ENCODE results near the gene CLEC4E.

Gene CLEC4E

GRCh38 chr12:8549381-8549780 lies 8.7 kb upstream of the CLEC4E start:
- TF ChIP-seq CTCF (IDR thresholded peaks at IDR 0.05), result no peak

GRCh38 chr12:8548192-8548591 lies 7.5 kb upstream of the CLEC4E start:
- no peak for TF ChIP-seq CTCF (IDR thresholded peaks at IDR 0.05)

- TF ChIP-seq CTCF (IDR thresholded peaks at IDR 0.05), result no peak
These were observed 6.9 kb upstream of the CLEC4E start for GRCh38 chr12:8547645-8548044.

GRCh38 chr12:8546591-8546990 lies 5.9 kb upstream of the CLEC4E start:
- no peak for TF ChIP-seq CTCF (IDR thresholded peaks at IDR 0.05)

- TF ChIP-seq CTCF (IDR thresholded peaks at IDR 0.05), result peak; percentile 89
These were observed 3.6 kb upstream of the CLEC4E start for GRCh38 chr12:8544295-8544694.

GRCh38 chr12:8541562-8541961 lies 857 bp upstream of the CLEC4E start:
- no peak for TF ChIP-seq CTCF (IDR thresholded peaks at IDR 0.05)

- peak; percentile 45 for TF ChIP-seq CTCF (IDR thresholded peaks at IDR 0.05)
These were observed 2.9 kb downstream of the CLEC4E start for GRCh38 chr12:8537820-8538219.

GRCh38 chr12:8532045-8532444 lies 8.7 kb downstream of the CLEC4E start:
- TF ChIP-seq CTCF (IDR thresholded peaks at IDR 0.05), result no peak
